Cardiac muscle cell (in vitro differentiated cells and primary cell): ENCODE results near the gene LEUTX. TPM values are rescaled to one million over a fixed set of nuclear protein-coding genes. Genes with fewer than 3 reads are reported as not detected.
"Not testable (repeated sequence)": the region's sequence is repeated elsewhere in the genome, so short reads cannot be mapped to it uniquely, and the experiment has no call there.

Experiments
- DNase-seq, 2 donors: peaks; one replicate each; pipeline versions ENCODE4 v3.0.0 to v3.0.0-alpha.2; 2010 to 2017; ENCODE audit warnings: low read depth in 1 of 2, low spot score in 1 of 2
- H3K27ac ChIP-seq: fragments of 200-600 bp; sonication (generic); 2 replicates; pipeline ENCODE4 v1.5.1; 2016
- H3K27me3 ChIP-seq: fragments of 200-600 bp; sonication (generic); 2 replicates; pipeline ENCODE4 v1.6.0; 2016; ENCODE audit warnings: control low read depth
- H3K36me3 ChIP-seq: fragments of 200-600 bp; sonication (generic); 2 replicates; pipeline ENCODE4 v1.5.1; 2016; ENCODE audit warnings: control low read depth
- H3K4me1 ChIP-seq: fragments of 200-600 bp; sonication (generic); 2 replicates; pipeline ENCODE4 v1.8.1; 2017; ENCODE audit warnings: low read depth, mild to moderate bottlenecking, mixed run types
- H3K4me3 ChIP-seq: fragments of 200-600 bp; sonication (generic); 2 replicates; pipeline ENCODE4 v1.5.1; 2016; ENCODE audit warnings: mild to moderate bottlenecking
- H3K9me3 ChIP-seq: fragments of 200-600 bp; sonication (generic); 2 replicates; pipeline ENCODE4 v1.5.1; 2017; ENCODE audit warnings: low read depth, mild to moderate bottlenecking, control low read depth
- polyA plus RNA-seq: library from polyadenylated mRNA; unstranded; fragments of >200 nt; fragmentation: Nextera tagmentation; extraction: Ambion mirVana; gene quantifications from 2 replicates; pipeline ENCODE4 v1.2.1, GENCODE V29; 2016
- total RNA-seq: library from RNA; depleted of rRNA; stranded (reverse); fragments of >200 nt; gene quantifications from 2 replicates; pipeline ENCODE4 v1.2.3, GENCODE V29; 2016
- TF ChIP-seq, protein P1 (sequence below): IDR thresholded peaks from 2 replicates; pipeline ENCODE4 v1.5.1; 2012; ENCODE audit warnings: low read depth, mild to moderate bottlenecking, low read length

Gene LEUTX
- total and polyA plus RNA-seq, 2 experiments from 2014 or later = not detected

DNA sequence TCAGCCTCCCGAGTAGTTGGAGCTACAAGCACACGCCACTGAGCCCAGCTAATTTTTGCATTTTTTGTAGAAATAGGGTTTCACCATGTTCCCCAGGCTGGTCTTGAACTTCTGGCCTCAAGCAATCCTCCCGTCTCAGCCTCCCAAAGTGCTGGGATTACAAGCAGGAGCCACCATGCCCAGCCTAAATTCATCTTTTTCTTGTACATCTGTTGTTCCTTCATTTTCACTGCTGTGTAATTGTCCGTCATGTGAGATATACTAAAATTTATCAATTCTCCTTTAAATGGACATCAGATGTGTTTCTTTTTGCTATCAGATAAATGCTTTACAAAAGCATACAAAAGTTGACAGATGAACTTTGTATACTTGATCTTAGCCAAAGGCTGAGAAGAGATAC lies 32.4 kb downstream of the LEUTX start:
- Histone ChIP-seq H3K27ac (no peak overlapping the region), H3K4me1 (no peaks in the 10 kb centered on the region), H3K9me3 (no peaks in the 10 kb centered on the region), H3K27me3 (no peaks in the 10 kb centered on the region), H3K4me3 (no peak overlapping the region), H3K36me3 (no peaks in the 10 kb centered on the region)
- DNase-seq = no peak
- TF ChIP-seq, protein P1, sequence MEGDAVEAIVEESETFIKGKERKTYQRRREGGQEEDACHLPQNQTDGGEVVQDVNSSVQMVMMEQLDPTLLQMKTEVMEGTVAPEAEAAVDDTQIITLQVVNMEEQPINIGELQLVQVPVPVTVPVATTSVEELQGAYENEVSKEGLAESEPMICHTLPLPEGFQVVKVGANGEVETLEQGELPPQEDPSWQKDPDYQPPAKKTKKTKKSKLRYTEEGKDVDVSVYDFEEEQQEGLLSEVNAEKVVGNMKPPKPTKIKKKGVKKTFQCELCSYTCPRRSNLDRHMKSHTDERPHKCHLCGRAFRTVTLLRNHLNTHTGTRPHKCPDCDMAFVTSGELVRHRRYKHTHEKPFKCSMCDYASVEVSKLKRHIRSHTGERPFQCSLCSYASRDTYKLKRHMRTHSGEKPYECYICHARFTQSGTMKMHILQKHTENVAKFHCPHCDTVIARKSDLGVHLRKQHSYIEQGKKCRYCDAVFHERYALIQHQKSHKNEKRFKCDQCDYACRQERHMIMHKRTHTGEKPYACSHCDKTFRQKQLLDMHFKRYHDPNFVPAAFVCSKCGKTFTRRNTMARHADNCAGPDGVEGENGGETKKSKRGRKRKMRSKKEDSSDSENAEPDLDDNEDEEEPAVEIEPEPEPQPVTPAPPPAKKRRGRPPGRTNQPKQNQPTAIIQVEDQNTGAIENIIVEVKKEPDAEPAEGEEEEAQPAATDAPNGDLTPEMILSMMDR = no peak

- H3K4me1 ChIP-seq = no peaks in the 10 kb centered on the region
- DNase-seq = no peak
- H3K4me3 ChIP-seq = no peak overlapping the region
- H3K27me3 ChIP-seq = no peaks in the 10 kb centered on the region
- TF ChIP-seq, protein P1 = no peak
- H3K9me3 ChIP-seq = no peaks in the 10 kb centered on the region
- no peaks in the 10 kb centered on the region for H3K36me3 ChIP-seq
- H3K27ac ChIP-seq = no peak overlapping the region
These were observed 34.8 kb downstream of the LEUTX start for GRCh38 chr19:39813264-39813993.

DNA sequence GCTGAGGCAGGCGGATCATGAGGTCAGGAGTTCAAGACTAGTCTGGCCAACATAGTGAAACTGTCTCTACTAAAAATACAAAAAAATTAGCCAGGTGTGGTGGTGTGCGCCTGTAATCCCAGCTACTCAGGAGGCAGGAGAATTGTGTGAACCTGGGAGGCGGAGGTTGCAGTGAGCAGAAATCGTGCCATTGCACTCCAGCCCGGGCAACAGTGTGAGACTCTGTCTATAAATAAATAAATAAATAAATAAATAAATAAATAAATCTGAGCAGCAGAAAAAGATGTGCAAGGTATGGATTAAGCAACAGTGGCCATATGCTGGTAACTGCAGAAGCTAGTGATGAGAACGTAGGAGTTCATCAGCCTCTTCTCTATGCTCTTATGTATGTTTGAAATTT lies 35.5 kb downstream of the LEUTX start:
- not testable (repeated sequence) for H3K27me3 ChIP-seq, H3K4me3 ChIP-seq, DNase-seq, H3K27ac ChIP-seq, H3K9me3 ChIP-seq, H3K4me1 ChIP-seq, H3K36me3 ChIP-seq

- Histone ChIP-seq H3K9me3 (no peaks in the 10 kb centered on the region), H3K4me3 (no peak overlapping the region), H3K4me1 (no peaks in the 10 kb centered on the region), H3K36me3 (no peaks in the 10 kb centered on the region), H3K27ac (no peak overlapping the region), H3K27me3 (no peaks in the 10 kb centered on the region)
- no peak for DNase-seq
- TF ChIP-seq, protein P1 = no peak
These were observed 35.9 kb downstream of the LEUTX start for GRCh38 chr19:39814595-39814994.

- no peak for DNase-seq
- Histone ChIP-seq H3K36me3 (no peaks in the 10 kb centered on the region), H3K4me1 (no peaks in the 10 kb centered on the region), H3K9me3 (no peaks in the 10 kb centered on the region), H3K27ac (no peak overlapping the region), H3K27me3 (no peaks in the 10 kb centered on the region), H3K4me3 (no peak overlapping the region)
- TF ChIP-seq, protein P1 = no peak
These were observed 37.8 kb downstream of the LEUTX start for GRCh38 chr19:39816287-39817048.
